Aortic smooth muscle cell (primary cell): ENCODE measurements around the gene NACC1. TPM values are rescaled to one million over a fixed set of nuclear protein-coding genes. Genes with fewer than 3 reads are reported as not detected.

Experiments
- total RNA-seq: library from RNA; depleted of rRNA; stranded (reverse); fragments of >200 nt; gene quantifications from 2 replicates; pipeline ENCODE4 v1.2.3, GENCODE V29; 2014

NACC1 gene
- 39.3 and 47.3 TPM in 2 replicates for total RNA-seq

GRCh38 chr19:13117772-13118423 lies at the start of gene NACC1:
Gene NACC1, plus strand, starts transcription at chr19:13118264. Its CDS starts 16,944 bp downstream, at chr19:13135208.

GRCh38 chr19:13102666-13103580 lies 15.1 kb upstream of the NACC1 start, which contains the start of gene LYL1:
Gene LYL1, minus strand, starts transcription at chr19:13102858. Its CDS starts 1,687 bp downstream, at chr19:13101171.

GRCh38 chr19:13116282-13117175 lies 1.5 kb upstream of the NACC1 start, which contains the start of gene TRMT1:
Gene TRMT1, minus strand, starts transcription at chr19:13116740. Its CDS starts 341 bp downstream, at chr19:13116399.

GRCh38 chr19:13150187-13150930 lies 32.3 kb downstream of the NACC1 start, which contains the start of the genes IER2 and STX10:
Gene IER2, plus strand, starts transcription at chr19:13150411. Its CDS starts 2,776 bp downstream, at chr19:13153187.
Gene STX10, minus strand, starts transcription at chr19:13150375. Its CDS starts 202 bp downstream, at chr19:13150173.

Other genes starting within 250 kb of the NACC1 start
- 31.8 and 34.1 TPM in 2 replicates for gene DNASE2, start 236.8 kb upstream of the NACC1 start, total RNA-seq
- not detected in 2 replicates for gene KLF1, start 231.1 kb upstream of the NACC1 start, total RNA-seq
- gene GCDH, start 227.1 kb upstream of the NACC1 start, total RNA-seq, result 12.7 and 16.5 TPM in 2 replicates
- gene SYCE2, start 199.0 kb upstream of the NACC1 start, total RNA-seq, result 0.19 and 0.26 TPM in 2 replicates
- 43.6 and 58.0 TPM in 2 replicates for gene FARSA, start 184.6 kb upstream of the NACC1 start, total RNA-seq
- 2,036 and 2,214 TPM in 2 replicates for gene CALR, start 179.7 kb upstream of the NACC1 start, total RNA-seq
- 68.6 and 83.4 TPM in 2 replicates for gene RAD23A, start 172.4 kb upstream of the NACC1 start, total RNA-seq
- gene GADD45GIP1, start 161.0 kb upstream of the NACC1 start, total RNA-seq, result 31.5 and 46.9 TPM in 2 replicates
- gene DAND5, start 148.7 kb upstream of the NACC1 start, total RNA-seq, result 0.12 and 0.13 TPM in 2 replicates
- 85.9 and 137 TPM in 2 replicates for gene NFIX, start 122.8 kb upstream of the NACC1 start, total RNA-seq
- gene LYL1, start 15.4 kb upstream of the NACC1 start, total RNA-seq, result 0.87 and 1.1 TPM in 2 replicates
- 16.8 and 19.7 TPM in 2 replicates for gene TRMT1, start 1.5 kb upstream of the NACC1 start, total RNA-seq
- 81.8 and 90.2 TPM in 2 replicates for gene STX10, start 32.1 kb downstream of the NACC1 start, total RNA-seq
- 21.3 and 32.6 TPM in 2 replicates for gene IER2, start 32.1 kb downstream of the NACC1 start, total RNA-seq